Fibroblast of villous mesenchyme (primary cell): ENCODE data around the gene STK32B. TPM values are rescaled to one million over a fixed set of nuclear protein-coding genes. Genes with fewer than 3 reads are reported as not detected.

ENCODE experiments used
- DNase-seq: peaks from one replicate; pipeline ENCODE4 v3.0.0-alpha.2; 2010; ENCODE audit warnings: low read depth
- H3K4me3 ChIP-seq: 2 replicates; pipeline ENCODE4 v1.5.1; 2011; ENCODE audit warnings: low read depth, mild to moderate bottlenecking, low read length
- total RNA-seq: library from RNA; depleted of rRNA; stranded (reverse); fragments of >200 nt; gene quantifications from 2 replicates; pipeline ENCODE4 v1.2.3, GENCODE V29; 2012
- TF ChIP-seq, protein P1 (sequence below): IDR thresholded peaks from 2 replicates; pipeline ENCODE4 v1.5.1; 2012; ENCODE audit warnings: low read depth, mild to moderate bottlenecking, low read length; ENCODE audit not compliant: insufficient read depth

Gene STK32B
- total RNA-seq, 1 donor, result 2.6 TPM

DNA sequence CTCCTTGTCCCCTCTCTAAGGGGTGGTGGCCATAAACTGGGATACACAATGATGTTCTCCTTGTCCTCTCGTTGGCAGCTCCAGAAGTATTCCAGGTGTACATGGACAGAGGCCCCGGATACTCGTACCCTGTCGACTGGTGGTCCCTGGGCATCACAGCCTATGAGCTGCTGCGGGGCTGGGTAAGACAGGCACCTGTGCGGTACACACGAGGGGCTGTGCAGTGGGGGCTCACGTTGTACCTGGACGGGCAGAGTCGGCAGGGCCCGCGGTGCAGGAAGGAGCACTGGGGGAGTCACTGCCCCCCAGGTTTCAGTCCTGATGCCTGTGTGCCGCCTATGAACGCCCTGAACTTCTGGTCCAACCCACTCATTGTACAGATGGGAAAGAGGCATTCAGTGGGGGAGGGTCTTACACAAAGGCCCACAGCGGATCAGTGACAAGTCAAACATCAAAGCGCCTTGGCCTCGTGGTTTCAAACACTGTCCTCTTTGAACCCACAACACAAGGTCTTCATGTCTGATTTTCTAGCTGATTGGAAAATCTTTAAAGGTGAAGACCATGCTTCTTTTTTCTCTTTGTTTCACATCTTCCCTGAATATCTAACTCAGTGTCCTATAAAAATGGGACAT, 395.4 kb downstream of the STK32B start:
- TF ChIP-seq, protein P1, sequence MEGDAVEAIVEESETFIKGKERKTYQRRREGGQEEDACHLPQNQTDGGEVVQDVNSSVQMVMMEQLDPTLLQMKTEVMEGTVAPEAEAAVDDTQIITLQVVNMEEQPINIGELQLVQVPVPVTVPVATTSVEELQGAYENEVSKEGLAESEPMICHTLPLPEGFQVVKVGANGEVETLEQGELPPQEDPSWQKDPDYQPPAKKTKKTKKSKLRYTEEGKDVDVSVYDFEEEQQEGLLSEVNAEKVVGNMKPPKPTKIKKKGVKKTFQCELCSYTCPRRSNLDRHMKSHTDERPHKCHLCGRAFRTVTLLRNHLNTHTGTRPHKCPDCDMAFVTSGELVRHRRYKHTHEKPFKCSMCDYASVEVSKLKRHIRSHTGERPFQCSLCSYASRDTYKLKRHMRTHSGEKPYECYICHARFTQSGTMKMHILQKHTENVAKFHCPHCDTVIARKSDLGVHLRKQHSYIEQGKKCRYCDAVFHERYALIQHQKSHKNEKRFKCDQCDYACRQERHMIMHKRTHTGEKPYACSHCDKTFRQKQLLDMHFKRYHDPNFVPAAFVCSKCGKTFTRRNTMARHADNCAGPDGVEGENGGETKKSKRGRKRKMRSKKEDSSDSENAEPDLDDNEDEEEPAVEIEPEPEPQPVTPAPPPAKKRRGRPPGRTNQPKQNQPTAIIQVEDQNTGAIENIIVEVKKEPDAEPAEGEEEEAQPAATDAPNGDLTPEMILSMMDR, result no peak
- H3K4me3 ChIP-seq, result no peak overlapping the region
- DNase-seq, result no peak

DNA sequence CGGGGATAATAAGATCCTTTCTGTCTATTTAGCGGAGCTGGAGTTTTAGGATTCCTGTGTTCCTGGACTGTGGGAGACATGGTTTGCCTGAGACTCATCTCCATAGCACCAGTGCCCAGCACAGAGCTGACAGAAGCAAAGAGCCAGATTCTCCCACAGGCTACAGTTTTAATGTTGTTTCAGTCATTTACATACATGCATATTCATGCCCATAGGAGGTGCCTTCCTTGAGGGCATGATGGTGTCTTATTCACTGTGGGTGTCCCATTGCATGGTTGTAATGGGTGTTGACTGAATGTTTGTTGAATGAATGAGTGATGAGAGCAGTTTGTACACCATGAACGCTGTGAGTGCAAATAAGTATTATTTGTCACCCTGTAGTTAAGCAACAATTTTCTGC, 396.5 kb downstream of the STK32B start:
- no peak overlapping the region for H3K4me3 ChIP-seq
- TF ChIP-seq, protein P1, result no peak
- no peak for DNase-seq

DNA sequence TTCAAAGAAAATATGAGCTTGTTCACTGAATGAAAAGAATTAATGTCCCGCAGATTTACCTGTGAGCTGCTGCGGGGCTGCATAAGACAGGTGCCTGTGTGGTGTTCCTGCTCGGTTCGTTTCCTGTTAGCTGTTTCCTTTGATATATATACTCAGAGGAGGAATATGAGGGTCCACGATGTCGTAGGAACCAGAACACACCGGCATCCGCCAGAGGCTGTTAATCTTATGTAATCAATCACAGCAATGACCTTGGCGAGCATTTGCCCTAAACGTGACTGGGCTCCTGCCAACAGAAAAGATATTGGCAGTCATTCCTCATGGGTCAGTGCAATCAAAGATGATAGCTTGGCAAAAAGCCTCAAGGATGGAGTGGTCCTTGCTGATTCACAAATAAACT, 396.9 kb downstream of the STK32B start:
- H3K4me3 ChIP-seq, result no peak overlapping the region
- TF ChIP-seq, protein P1, result no peak
- DNase-seq, result no peak

DNA sequence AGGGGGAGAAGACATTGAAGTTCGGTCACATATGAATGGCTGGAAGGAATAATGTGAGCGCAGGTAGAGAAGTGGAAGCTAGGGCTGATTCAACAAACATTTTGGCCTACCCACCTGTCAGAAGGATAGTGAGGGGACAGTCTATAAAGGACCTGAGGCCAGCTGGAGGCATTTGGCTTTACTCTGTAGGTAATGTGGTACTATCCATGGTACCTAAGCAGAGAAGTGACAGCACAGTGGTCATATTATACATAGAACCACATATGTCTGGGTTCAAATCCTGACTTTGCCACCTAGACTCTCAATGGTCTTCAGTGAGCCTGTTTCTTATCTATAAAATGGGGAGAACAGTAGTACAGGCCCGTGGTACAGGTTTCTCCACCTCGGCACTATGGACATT, 400.0 kb downstream of the STK32B start:
- TF ChIP-seq, protein P1, result no peak
- DNase-seq, result no peak
- H3K4me3 ChIP-seq, result no peak overlapping the region

DNA sequence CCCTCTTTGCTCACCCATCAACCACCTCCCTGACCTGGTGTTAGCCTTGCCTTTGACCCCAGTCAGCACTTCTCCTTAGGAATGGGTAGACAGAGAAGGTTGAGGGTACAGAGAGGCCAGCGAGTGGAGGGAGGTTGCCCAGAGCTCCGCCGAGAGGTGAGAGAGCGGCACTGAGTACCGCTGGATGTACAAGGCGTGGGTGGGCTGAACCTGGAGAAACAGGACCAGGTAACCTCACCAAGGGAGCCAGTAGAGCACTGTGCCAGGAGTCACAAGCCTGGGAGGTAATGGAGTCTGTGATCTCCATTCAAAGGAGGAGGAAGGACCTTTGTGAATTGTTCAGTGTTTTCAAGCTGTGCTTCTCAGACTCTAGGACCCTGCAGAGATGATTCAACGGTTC, 400.9 kb downstream of the STK32B start:
- DNase-seq, result no peak
- no peak overlapping the region for H3K4me3 ChIP-seq
- TF ChIP-seq, protein P1, result no peak

DNA sequence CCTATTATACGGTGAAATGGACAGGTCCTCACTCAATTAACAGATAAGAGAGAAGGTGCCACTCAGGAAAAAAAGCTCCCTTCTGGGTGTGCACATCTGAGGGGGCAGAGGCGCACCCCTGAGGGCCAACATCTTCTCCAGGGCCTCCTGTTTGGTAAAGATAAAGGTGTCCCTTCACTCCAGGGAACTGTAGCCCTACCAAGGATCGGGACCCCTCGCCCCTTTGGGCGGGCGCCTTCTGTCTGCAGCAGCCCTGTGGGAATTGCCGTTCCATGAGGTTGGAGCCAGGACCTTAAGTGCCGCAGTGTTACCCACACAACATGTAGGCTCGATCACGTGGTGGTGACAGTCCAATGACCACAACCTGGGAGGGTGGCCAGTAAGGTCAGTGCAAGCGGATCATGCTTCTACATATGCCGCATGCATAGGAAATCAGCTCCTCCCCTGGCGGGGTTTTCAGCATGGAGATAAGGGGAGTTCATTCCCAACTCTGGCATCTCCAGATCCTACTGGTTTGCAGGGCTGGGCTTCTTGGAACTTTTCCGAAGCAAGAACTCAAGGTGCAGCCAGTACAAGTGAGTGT, 403.8 kb downstream of the STK32B start:
- TF ChIP-seq, protein P1, result no peak
- no peak for DNase-seq

More for the DNA sequence above, 403.8 kb downstream of the STK32B start:
- no peak overlapping the region for H3K4me3 ChIP-seq
